HFF-Myc (cell line): ENCODE results near the gene AVPR1B.

Experiments used
- DNase-seq: peaks from one replicate; pipeline ENCODE4 v3.0.0-alpha.2; 2011; ENCODE audit warnings: low read depth; ENCODE audit errors: extremely low read depth
- H3K4me3 ChIP-seq: replicated peaks from 2 replicates; pipeline ENCODE4 v1.5.1; 2011; ENCODE audit warnings: low read depth, mild to moderate bottlenecking, control low read depth, low read length
- TF ChIP-seq, protein P1 (sequence below): IDR thresholded peaks from 2 replicates; pipeline ENCODE4 v1.5.1; 2012; ENCODE audit warnings: mild to moderate bottlenecking, low read depth, low read length, control low read depth; ENCODE audit errors: missing control alignments

The AVPR1B gene

DNA sequence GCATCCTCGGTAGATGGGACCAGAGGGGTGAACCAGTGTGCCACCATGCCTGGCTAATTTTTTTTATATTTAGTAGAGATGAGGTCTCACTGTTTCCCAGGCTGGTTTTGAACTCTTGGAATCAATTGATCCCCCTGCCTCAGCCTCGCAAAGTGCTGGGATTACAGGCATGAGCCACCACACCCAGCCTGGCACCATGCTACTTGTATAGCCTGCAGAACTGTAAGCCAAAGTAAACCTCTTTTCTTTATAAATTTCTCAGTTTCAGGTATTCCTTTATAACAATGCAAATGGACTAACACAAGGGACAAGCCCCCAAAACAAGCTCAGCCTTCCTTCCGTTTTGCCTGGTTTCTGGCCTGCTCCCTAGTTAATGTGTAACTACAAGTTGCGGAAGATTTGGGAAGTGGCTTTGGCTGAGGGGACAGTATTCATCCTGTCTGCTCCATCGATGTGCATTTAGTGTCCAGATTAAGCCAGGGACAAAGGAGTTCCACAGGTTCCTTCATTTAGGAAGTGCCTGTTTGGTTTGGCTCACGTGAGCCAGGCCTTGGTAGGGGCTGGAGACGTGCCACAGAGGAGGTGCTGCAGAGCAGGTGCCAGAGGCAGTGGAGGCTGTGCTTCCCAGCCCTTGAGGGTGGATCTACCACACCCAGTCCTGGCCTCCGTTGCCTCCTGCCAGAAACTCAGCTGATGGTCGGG lies 4.4 kb downstream of the AVPR1B start:
- no peak overlapping the region for H3K4me3 ChIP-seq
- DNase-seq: no peak
- TF ChIP-seq, protein P1, sequence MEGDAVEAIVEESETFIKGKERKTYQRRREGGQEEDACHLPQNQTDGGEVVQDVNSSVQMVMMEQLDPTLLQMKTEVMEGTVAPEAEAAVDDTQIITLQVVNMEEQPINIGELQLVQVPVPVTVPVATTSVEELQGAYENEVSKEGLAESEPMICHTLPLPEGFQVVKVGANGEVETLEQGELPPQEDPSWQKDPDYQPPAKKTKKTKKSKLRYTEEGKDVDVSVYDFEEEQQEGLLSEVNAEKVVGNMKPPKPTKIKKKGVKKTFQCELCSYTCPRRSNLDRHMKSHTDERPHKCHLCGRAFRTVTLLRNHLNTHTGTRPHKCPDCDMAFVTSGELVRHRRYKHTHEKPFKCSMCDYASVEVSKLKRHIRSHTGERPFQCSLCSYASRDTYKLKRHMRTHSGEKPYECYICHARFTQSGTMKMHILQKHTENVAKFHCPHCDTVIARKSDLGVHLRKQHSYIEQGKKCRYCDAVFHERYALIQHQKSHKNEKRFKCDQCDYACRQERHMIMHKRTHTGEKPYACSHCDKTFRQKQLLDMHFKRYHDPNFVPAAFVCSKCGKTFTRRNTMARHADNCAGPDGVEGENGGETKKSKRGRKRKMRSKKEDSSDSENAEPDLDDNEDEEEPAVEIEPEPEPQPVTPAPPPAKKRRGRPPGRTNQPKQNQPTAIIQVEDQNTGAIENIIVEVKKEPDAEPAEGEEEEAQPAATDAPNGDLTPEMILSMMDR: no peak

DNA sequence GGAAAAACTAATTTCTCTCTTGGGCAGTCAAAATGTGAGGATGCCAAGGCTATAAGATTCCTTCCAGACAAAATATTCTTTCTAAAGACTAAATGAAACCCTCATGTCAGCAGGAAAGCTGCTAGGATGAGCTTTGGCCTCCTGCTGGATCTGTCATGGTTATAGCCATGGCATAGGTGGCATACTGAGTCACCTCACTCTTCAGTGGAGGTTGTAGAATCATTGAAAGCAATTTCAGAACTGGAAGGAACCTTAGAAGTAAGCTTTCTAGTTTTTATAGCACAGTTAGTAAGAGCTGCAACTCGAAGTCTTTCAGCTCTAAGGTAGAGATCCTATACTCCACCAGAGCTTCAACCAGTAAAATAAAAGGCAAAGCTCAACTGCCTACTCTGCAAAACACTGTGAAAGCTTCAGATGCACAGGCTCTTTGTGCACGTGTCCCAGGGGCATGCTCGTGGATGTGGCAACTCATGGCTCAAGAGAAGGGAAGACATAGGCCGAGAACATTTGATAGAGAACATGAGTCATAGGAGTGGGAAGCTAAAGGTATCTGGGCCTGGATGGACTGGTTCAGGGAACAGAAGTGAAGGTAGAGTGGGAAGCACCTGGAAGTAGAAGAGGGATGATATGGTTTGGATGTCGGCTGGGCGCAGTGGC lies 5.8 kb downstream of the AVPR1B start:
- no peak for DNase-seq
- no peak overlapping the region for H3K4me3 ChIP-seq
- TF ChIP-seq, protein P1: no peak

DNA sequence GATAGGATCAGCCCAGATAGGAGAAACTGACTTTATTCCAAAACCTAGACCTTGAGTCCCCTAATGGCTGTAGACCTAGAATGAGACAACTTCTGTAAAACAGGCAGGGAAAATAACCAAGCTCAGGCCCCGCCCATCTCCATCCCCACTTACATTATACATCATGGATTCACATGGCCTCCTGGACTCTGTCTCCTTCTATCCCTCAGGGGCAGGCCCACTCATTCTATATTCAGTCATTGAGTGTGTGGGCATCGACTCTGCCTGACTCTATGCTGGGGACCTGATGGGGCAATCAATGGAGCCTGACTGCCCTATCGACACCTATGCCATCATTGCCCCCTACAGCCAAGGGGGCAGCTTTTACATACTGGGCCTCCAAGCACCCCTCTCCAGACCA lies 6.4 kb downstream of the AVPR1B start:
- no peak for DNase-seq
- H3K4me3 ChIP-seq: no peak overlapping the region
- TF ChIP-seq, protein P1: no peak

DNA sequence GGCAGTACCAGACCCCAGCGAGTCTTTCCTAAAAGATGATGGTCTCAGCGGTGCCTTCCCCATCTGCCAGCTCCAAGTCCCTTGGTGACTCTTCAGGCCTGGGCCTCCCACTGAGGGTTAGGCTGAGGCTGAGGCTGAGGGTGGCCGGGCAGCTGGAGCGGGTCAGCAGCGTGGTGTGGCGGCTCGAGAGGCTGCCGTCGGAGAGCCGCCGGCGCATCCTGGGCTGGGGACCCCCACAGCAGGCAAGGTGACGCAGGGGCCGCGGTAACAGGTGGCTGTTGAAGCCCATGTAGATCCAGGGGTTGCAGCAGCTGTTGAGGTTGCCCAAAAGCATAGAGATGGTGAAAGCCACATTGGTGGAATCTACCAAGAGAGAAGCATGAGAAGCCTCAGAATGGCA lies 7.0 kb downstream of the AVPR1B start:
- TF ChIP-seq, protein P1: no peak
- no peak for DNase-seq
- H3K4me3 ChIP-seq: no peak overlapping the region

DNA sequence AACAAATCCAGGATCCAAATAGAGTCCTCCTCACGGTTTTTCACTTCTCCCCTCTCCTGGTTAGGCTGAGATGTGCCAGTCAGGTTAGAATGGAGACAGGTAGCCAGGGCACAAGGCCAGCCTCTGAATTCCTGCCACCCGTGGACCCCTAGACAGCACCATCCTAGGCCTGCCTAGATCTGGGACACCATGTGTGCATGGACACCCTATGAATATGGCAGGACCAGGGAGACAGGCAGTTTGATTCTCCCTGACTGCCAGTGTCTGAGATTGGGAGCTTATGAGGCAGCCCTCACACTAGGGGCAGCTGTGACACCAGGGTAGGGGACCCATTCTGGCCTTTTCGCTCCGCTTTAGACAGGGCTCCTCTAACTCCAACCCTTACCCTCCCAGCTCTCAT lies 7.5 kb downstream of the AVPR1B start:
- no peak for DNase-seq
- no peak overlapping the region for H3K4me3 ChIP-seq
- TF ChIP-seq, protein P1: no peak

DNA sequence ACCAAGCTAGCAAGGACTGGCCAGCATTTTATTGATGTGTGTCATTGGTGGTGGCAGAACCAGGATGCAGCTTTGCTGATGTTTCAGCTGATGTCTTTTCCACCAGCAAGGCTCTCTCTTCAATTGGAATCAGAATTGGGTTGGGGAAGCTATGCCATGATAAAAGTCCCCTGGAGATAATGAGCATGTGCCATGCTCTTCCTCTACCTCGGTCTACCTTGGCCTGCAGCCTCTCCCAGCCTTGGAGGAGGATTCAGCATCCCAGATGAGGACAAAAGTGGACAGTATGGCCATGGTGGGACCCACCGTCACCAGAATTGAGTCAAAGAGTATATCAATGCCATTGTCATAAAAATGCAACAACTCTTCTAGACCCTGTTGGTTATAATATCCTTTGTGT lies 8.6 kb downstream of the AVPR1B start:
- DNase-seq: no peak
- TF ChIP-seq, protein P1: no peak
- no peak overlapping the region for H3K4me3 ChIP-seq
